IPS-18a (cell line): ENCODE measurements around the gene TYW1B.
"Not testable (repeated sequence)": the region's sequence is repeated elsewhere in the genome, so short reads cannot be mapped to it uniquely, and the experiment has no call there.

Experiments
- H3K27ac ChIP-seq: one replicate; pipeline ENCODE4 v1.5.1; 2013; ENCODE audit warnings: low read length
- H3K27me3 ChIP-seq: one replicate; pipeline ENCODE4 v1.6.1; 2013; ENCODE audit warnings: mild to moderate bottlenecking, low read length; ENCODE audit not compliant: control insufficient read depth, insufficient read depth
- H3K36me3 ChIP-seq: one replicate; pipeline ENCODE4 v1.6.1; 2013; ENCODE audit warnings: low read depth, low read length; ENCODE audit not compliant: control insufficient read depth
- H3K4me1 ChIP-seq: one replicate; pipeline ENCODE4 v1.6.1; 2013; ENCODE audit warnings: low read depth, low read length; ENCODE audit not compliant: control insufficient read depth
- H3K4me3 ChIP-seq: one replicate; pipeline ENCODE4 v1.5.1; 2013; ENCODE audit warnings: low read length
- H3K9ac ChIP-seq: one replicate; pipeline ENCODE4 v1.6.1; 2013; ENCODE audit warnings: mild to moderate bottlenecking, low read length, moderate library complexity
- H3K9me3 ChIP-seq: one replicate; pipeline ENCODE4 v1.6.1; 2013; ENCODE audit warnings: low read depth, low read length; ENCODE audit not compliant: control insufficient read depth

Gene TYW1B

GRCh38 chr7:72805526-72806494, 22.2 kb downstream of the TYW1B start:
- Histone ChIP-seq H3K27me3 (no peaks in the 10 kb centered on the region), H3K4me1 (no peaks in the 10 kb centered on the region), H3K9me3 (no peaks in the 10 kb centered on the region), H3K4me3 (no peak overlapping the region), H3K36me3 (peaks cover 12% of the 10 kb centered on the region), H3K9ac (no peak overlapping the region), H3K27ac (no peak overlapping the region)

- H3K36me3 ChIP-seq, result peaks cover 12% of the 10 kb centered on the region
- H3K27me3 ChIP-seq, H3K4me1 ChIP-seq, H3K4me3 ChIP-seq, H3K9me3 ChIP-seq, H3K27ac ChIP-seq, H3K9ac ChIP-seq: not testable (repeated sequence)
Measured at GRCh38 chr7:72803778-72804177, 24.2 kb downstream of the TYW1B start.

- H3K4me3 ChIP-seq, H3K9ac ChIP-seq, H3K4me1 ChIP-seq, H3K27ac ChIP-seq, H3K27me3 ChIP-seq, H3K9me3 ChIP-seq: not testable (repeated sequence)
- H3K36me3 ChIP-seq, result peaks cover 14% of the 10 kb centered on the region
Measured at GRCh38 chr7:72801564-72801963, 26.4 kb downstream of the TYW1B start.

- not testable (repeated sequence) for H3K4me3 ChIP-seq, H3K9me3 ChIP-seq, H3K4me1 ChIP-seq, H3K9ac ChIP-seq, H3K27ac ChIP-seq, H3K27me3 ChIP-seq, H3K36me3 ChIP-seq
Measured at GRCh38 chr7:72795401-72795800, 32.6 kb downstream of the TYW1B start.

GRCh38 chr7:72793791-72794190, 34.2 kb downstream of the TYW1B start:
- Histone ChIP-seq H3K9ac (no peak overlapping the region), H3K9me3 (no peaks in the 10 kb centered on the region), H3K36me3 (peaks cover 5% of the 10 kb centered on the region), H3K27me3 (no peaks in the 10 kb centered on the region), H3K4me1 (no peaks in the 10 kb centered on the region), H3K4me3 (no peak overlapping the region), H3K27ac (no peak overlapping the region)

GRCh38 chr7:72790698-72791060, 37.3 kb downstream of the TYW1B start:
- not testable (repeated sequence) for H3K4me3 ChIP-seq, H3K27ac ChIP-seq, H3K27me3 ChIP-seq, H3K36me3 ChIP-seq, H3K4me1 ChIP-seq, H3K9ac ChIP-seq, H3K9me3 ChIP-seq

- H3K36me3 ChIP-seq, H3K4me3 ChIP-seq, H3K9me3 ChIP-seq, H3K27ac ChIP-seq, H3K27me3 ChIP-seq, H3K9ac ChIP-seq, H3K4me1 ChIP-seq: not testable (repeated sequence)
Measured at GRCh38 chr7:72790048-72790697, 37.8 kb downstream of the TYW1B start.

- no peaks in the 10 kb centered on the region for H3K9me3 ChIP-seq
- no peak overlapping the region for H3K9ac ChIP-seq
- H3K4me1 ChIP-seq, result no peaks in the 10 kb centered on the region
- H3K27me3 ChIP-seq, result no peaks in the 10 kb centered on the region
- no peak overlapping the region for H3K27ac ChIP-seq
- no peaks in the 10 kb centered on the region for H3K36me3 ChIP-seq
- H3K4me3 ChIP-seq, result no peak overlapping the region
Measured at GRCh38 chr7:72785166-72785955, 42.6 kb downstream of the TYW1B start.

GRCh38 chr7:72783601-72784370, 44.2 kb downstream of the TYW1B start:
- not testable (repeated sequence) for H3K4me1 ChIP-seq, H3K27ac ChIP-seq, H3K27me3 ChIP-seq, H3K9ac ChIP-seq, H3K9me3 ChIP-seq, H3K4me3 ChIP-seq, H3K36me3 ChIP-seq

- Histone ChIP-seq H3K9ac (no peak overlapping the region), H3K9me3 (no peaks in the 10 kb centered on the region), H3K27ac (no peak overlapping the region), H3K4me1 (no peaks in the 10 kb centered on the region), H3K4me3 (no peak overlapping the region), H3K27me3 (no peaks in the 10 kb centered on the region), H3K36me3 (no peaks in the 10 kb centered on the region)
Measured at GRCh38 chr7:72781631-72782030, 46.4 kb downstream of the TYW1B start.

- Histone ChIP-seq H3K4me3 (no peak overlapping the region), H3K4me1 (no peaks in the 10 kb centered on the region), H3K36me3 (no peaks in the 10 kb centered on the region), H3K27me3 (no peaks in the 10 kb centered on the region), H3K9me3 (no peaks in the 10 kb centered on the region), H3K9ac (no peak overlapping the region), H3K27ac (no peak overlapping the region)
Measured at GRCh38 chr7:72781161-72781560, 46.8 kb downstream of the TYW1B start.
